HG02885 (cell line): ENCODE data around the gene KAZN.

Experiments used
- ATAC-seq: cut with Tn5 transposase; IDR thresholded peaks from one replicate; pipeline ENCODE4 v1.9.1; 2021; ENCODE audit warnings: mild to moderate bottlenecking; ENCODE audit not compliant: unreplicated experiment, poor library complexity

KAZN gene

DNA sequence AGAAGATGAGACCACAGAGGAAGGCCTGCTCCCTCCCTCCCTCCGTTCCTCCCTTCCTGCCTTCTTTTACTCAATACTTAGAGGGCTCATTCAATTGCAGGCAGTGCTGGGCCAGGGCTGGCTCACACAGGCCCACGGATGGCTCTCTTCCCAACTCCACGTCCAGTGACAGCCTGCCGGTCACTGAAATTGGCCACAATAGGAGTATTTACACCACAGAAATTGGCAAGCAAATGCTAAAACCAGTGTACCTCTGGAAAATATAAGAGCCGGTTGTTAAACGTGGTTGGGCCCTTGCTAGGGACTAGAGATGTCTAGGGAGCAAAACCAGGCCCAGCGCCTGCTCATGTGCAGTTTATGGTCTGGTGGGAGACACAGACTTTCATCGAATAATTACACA lies 482.6 kb downstream of the KAZN start:
- no peak for ATAC-seq

GRCh38 chr1:15083578-15083977 lies 485.1 kb downstream of the KAZN start:
- no peak for ATAC-seq

DNA sequence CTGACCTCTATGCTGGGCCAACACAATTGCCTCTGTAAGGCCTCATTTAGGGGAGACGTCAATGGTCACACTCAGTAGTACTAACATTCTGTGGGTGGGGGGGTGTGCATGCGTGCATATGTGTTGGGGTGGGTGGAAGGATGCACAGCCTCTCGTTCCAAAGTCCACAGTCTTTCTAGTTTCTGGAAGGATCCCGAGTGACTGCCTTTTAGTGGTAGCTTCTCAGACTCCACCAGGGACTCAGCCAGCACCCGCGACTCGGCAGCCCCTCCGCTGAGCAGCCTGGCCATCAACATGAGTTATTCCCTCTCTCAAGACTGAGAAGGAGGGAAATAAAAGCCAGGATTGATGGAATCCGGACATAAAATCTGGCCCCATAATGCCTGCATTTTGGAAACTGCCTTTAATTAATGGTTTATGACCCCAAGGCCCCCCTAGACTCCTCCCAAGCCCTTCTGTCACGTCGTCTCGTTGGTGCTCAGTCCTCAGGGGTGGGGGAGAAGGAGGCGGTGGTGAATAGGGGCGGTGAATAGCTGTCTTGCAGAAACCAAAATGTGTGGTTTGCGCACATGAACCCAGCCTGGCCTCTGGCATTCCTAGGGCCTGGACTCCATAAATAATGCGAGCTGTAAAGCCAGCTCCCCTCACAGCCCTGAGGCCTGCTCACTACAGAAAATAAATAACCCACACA lies 489.9 kb downstream of the KAZN start:
- ATAC-seq: no peak

GRCh38 chr1:15089258-15089992 lies 490.9 kb downstream of the KAZN start:
- ATAC-seq: no peak

DNA sequence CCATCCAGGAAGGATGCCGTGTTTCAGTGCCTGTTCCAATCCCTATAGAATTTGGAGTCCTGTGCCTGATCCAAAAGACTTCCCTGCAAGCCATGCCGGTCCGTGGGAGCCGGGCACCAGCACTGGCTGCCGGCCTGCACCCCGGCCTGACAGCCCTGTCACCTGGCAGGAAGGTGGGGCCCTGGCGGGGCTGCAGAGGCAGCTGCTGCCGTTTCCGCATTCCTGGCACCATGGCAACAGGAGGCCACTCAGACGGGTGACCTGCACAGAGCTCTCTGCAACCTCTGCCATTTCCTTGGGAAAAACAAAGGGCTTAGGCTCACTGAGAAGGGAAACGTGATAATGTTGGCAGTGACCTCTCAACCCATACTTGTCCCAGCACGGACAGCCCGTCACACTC lies 491.9 kb downstream of the KAZN start:
- no peak for ATAC-seq

DNA sequence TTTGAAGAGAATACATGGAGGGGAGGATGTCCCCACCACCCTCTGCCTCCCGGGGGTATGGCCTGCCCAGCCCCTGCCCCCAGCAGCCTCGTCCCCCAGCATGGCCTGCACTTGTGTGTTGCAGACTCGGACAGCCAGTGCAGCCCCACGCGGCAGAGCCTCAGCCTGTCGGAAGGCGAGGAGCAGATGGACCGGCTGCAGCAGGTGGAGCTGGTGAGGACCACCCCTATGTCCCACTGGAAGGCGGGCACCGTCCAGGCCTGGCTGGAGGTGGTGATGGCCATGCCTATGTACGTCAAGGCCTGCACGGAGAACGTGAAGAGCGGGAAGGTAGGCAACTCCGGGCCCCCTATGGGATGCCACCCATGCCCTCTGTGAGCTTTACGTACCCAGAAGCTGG lies 495.6 kb downstream of the KAZN start:
- ATAC-seq: no peak

GRCh38 chr1:15094719-15095495 lies 496.4 kb downstream of the KAZN start:
- no peak for ATAC-seq

DNA sequence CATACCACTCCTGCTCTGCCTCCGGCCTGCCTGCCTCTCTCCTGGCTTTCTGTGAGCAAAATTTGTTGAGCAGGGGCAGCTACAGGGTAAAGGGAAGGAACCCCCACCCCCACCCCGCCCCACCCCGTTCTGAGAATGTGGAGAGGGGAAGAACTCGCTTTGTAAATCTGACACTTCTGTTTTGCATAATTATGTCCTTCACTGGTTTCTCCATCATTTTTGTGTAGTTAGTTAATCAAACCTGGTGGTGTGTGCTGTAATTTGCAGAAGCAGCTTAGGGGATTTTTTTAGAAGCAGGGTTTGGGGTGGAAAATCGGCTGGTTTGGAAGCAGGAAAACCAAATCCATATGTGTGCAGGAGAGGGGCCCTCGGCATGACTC lies 497.0 kb downstream of the KAZN start:
- no peak for ATAC-seq

- ATAC-seq: no peak
These were observed 497.8 kb downstream of the KAZN start for GRCh38 chr1:15096293-15096692.

- no peak for ATAC-seq
These were observed 500.0 kb downstream of the KAZN start for GRCh38 chr1:15098176-15099125.

GRCh38 chr1:15099441-15100120 lies 501.1 kb downstream of the KAZN start:
- no peak for ATAC-seq

DNA sequence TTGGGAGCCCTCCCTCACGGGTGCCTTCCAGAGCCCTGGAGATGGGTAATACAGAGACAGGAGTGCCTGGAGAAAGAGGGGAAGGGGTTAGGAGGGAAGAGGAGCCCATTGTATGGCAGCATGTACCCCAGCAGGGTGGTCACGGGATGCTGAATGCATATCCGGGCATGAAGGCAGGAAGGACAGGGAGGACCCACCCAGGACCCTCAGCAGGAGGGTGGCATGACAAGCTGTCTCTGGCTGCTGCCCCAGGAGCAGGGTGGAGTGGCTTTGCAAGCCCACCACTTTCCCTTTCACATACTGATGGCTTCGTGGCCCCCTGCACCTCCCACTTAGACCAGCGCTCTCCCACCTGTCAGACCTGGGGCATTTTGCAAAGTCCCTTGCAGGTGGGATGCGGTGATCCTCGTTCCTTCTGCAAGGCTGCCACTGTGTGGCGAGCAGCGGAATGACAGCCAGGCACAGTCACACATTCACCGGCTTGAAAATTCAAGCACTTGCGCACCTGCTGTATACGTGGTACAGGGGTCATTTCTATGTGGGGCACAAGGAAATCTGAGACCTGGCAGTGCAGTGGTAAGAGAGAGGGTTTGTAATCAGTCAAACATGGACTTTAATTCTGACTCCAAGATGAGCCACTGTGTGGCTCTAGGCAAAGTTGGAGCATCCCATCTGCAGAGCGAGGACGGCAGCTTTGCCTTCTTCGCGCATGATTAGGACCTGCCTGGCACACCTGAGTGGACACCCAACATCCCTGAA lies 501.8 kb downstream of the KAZN start:
- no peak for ATAC-seq

DNA sequence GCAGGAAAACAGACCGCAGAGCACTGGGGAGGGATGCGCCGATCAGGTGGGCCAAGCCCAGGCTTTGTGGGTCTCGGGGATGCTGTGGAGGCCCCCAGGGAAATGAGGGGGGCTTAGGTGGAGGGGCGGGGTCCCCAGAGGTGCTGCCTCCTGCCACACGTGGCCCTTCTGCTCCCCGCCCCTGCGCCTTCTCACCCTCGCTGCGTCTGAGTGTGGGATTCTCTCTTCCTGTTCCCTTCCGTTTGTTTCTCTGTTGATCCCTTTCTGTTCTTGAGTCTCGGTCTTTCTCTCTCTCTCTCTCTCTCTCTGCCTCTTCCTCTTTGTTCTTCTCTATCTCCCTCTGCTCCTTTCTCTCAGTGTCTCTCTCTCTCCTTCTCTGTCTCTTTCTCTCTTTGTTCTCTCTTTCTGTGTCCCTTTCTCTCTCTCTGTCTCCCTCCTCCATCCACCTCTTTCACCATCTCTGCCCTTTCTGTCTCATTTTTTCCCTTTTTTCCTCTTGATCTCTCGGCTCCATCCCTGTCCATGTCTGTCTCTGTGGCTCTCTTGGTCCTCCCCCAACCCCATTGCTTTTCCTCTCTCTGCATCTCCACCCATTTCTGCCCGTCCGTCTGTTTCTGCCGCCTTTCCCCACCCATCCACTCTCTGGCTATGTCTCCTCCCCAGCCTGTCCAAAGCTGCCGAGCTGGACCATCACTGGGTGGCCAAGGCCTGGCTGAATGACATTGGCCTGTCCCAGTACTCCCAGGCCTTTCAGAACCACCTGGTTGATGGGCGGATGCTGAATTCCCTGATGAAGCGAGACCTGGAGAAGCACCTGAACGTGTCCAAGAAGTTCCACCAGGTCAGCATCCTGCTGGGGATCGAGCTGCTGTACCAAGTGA lies 502.6 kb downstream of the KAZN start:
- no peak for ATAC-seq

GRCh38 chr1:15101801-15102200 lies 503.3 kb downstream of the KAZN start:
- ATAC-seq: no peak

GRCh38 chr1:15102646-15103045 lies 504.2 kb downstream of the KAZN start:
- no peak for ATAC-seq

- ATAC-seq: no peak
These were observed 504.7 kb downstream of the KAZN start for GRCh38 chr1:15103211-15103610.

DNA sequence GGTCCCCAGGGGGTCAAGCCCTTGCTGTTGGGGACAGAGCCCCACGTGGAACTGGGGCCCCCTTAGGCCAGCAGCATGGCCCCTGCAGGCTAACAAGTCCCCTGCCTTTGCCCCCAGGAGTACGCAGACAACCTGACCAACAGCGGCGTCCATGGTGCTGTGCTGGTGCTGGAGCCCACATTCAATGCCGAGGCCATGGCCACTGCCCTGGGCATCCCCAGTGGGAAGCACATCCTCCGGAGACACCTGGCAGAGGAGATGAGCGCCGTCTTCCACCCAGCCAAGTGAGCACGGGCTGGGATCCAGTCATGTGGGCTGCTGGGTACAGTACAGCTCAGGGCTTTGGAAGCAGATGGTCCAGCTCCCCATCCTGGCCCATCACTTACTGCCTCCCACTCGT lies 505.4 kb downstream of the KAZN start:
- ATAC-seq: no peak

DNA sequence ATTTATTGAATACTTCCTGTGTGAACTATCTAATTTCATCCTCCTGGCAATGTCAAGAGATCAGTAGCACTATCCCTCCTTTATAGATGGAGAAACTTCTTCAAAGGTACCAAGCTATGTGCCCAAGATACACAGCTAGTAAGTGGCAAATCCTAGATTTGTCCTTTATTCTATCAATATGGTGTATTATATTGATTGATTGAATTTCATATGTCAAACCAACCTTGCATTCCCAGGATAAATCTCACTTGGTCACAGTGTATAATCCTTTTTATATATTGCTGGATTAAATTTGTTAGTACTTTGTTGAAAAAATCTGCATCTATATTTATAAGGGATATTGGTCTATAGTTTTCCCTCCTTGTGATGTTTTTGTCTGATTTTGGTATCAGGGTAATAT lies 506.3 kb downstream of the KAZN start:
- ATAC-seq: no peak
